Smooth muscle cell (in vitro differentiated cells): ENCODE data around the gene MARK1. TPM values are rescaled to one million over a fixed set of nuclear protein-coding genes. Genes with fewer than 3 reads are reported as not detected.

ENCODE experiments used
- DNase-seq: peaks from one replicate; lab custom pipeline; 2025; ENCODE audit not compliant: unreplicated experiment; lab: John Stamatoyannopoulos, UW
- H2AFZ ChIP-seq: fragments of 200-600 bp; sonication (generic); 2 replicates; pipeline ENCODE4 v1.6.0; 2016; ENCODE audit warnings: antibody characterized with exemption, low read depth, mild to moderate bottlenecking
- H3F3A ChIP-seq: fragments of 200-600 bp; sonication (generic); 2 replicates; pipeline ENCODE4 v1.6.0; 2017; ENCODE audit warnings: antibody characterized with exemption, low read depth
- H3K27ac ChIP-seq: fragments of 200-600 bp; sonication (generic); 2 replicates; pipeline ENCODE4 v1.5.1; 2016; ENCODE audit warnings: low read depth, mild to moderate bottlenecking
- H3K27me3 ChIP-seq: fragments of 200-600 bp; sonication (generic); 2 replicates; pipeline ENCODE4 v1.6.1; 2016; ENCODE audit warnings: low read depth, mild to moderate bottlenecking
- H3K36me3 ChIP-seq: fragments of 200-600 bp; sonication (generic); 2 replicates; pipeline ENCODE4 v1.5.1; 2016; ENCODE audit warnings: low read depth
- H3K4me1 ChIP-seq: fragments of 200-600 bp; sonication (generic); 2 replicates; pipeline ENCODE4 v1.5.1; 2016; ENCODE audit warnings: low read depth
- H3K4me2 ChIP-seq: fragments of 200-600 bp; sonication (generic); 2 replicates; pipeline ENCODE4 v1.6.0; 2016; ENCODE audit warnings: mild to moderate bottlenecking
- H3K4me3 ChIP-seq: fragments of 200-600 bp; sonication (generic); 2 replicates; pipeline ENCODE4 v1.5.1; 2016; ENCODE audit warnings: mild to moderate bottlenecking
- H3K79me2 ChIP-seq: fragments of 200-600 bp; sonication (generic); 2 replicates; pipeline ENCODE4 v1.6.0; 2016; ENCODE audit warnings: low read depth, mild to moderate bottlenecking
- H3K9ac ChIP-seq: fragments of 200-600 bp; sonication (generic); 2 replicates; pipeline ENCODE4 v1.6.0; 2016; ENCODE audit warnings: low read depth
- H3K9me3 ChIP-seq: fragments of 200-600 bp; sonication (generic); replicated peaks from 2 replicates; pipeline ENCODE4 v1.5.1; 2016; ENCODE audit warnings: low read depth
- H4K20me1 ChIP-seq: fragments of 200-600 bp; sonication (generic); 2 replicates; pipeline ENCODE4 v1.6.0; 2016; ENCODE audit warnings: low read depth
- CTCF ChIP-seq: fragments of 200-600 bp; sonication (generic); IDR thresholded peaks from 2 replicates; pipeline ENCODE4 v1.5.1; 2017; ENCODE audit warnings: borderline replicate concordance, mild to moderate bottlenecking, antibody characterized with exemption; ENCODE audit not compliant: insufficient read depth, poor library complexity, severe bottlenecking
- WGBS: methylation state at CpG from one replicate; pipeline ENCODE4 v1.1.7; 2016; ENCODE audit warnings: low lambda C conversion rate; 5-methylcytosine and 5-hydroxymethylcytosine counted together
- polyA plus RNA-seq: library from polyadenylated mRNA; unstranded; fragments of >200 nt; fragmentation: Nextera tagmentation; extraction: Ambion mirVana; gene quantifications from 2 replicates; pipeline ENCODE4 v1.2.1, GENCODE V29; 2016
- total RNA-seq: library from RNA; depleted of rRNA; stranded (reverse); fragments of >200 nt; gene quantifications from 2 replicates; pipeline ENCODE4 v1.2.3, GENCODE V29; 2014

Gene MARK1
- total and polyA plus RNA-seq, 2 experiments from 2014 or later = 4.4 to 5.5 TPM

- no peak for TF ChIP-seq CTCF
- H3K4me3 ChIP-seq = no peak overlapping the region
- H3F3A ChIP-seq = no peaks in the 10 kb centered on the region
- peaks cover 5% of the 10 kb centered on the region for H3K4me1 ChIP-seq
- H3K36me3 ChIP-seq = no peaks in the 10 kb centered on the region
- H3K79me2 ChIP-seq = no peaks in the 10 kb centered on the region
- no peak overlapping the region for H3K4me2 ChIP-seq
- H3K27ac ChIP-seq = peak overlapping the region; percentile 87
- 73% methylated on average over 6 of the region's 6 CpGs for WGBS
- no peak for DNase-seq
- H3K9me3 ChIP-seq = no peaks in the 10 kb centered on the region
- no peak overlapping the region for H2AFZ ChIP-seq
- H4K20me1 ChIP-seq = no peaks in the 10 kb centered on the region
- no peaks in the 10 kb centered on the region for H3K27me3 ChIP-seq
- H3K9ac ChIP-seq = peak overlapping the region; percentile 31
These were observed 11.8 kb upstream of the MARK1 start for GRCh38 chr1:220516014-220516721.

- no peaks in the 10 kb centered on the region for H3K27me3 ChIP-seq
- DNase-seq = no peak
- 81% methylated on average over 2 of the region's 2 CpGs for WGBS
- H3K4me1 ChIP-seq = peaks cover under 1% of the 10 kb centered on the region
- H3K79me2 ChIP-seq = no peaks in the 10 kb centered on the region
- H2AFZ ChIP-seq = no peak overlapping the region
- no peaks in the 10 kb centered on the region for H4K20me1 ChIP-seq
- no peaks in the 10 kb centered on the region for H3K36me3 ChIP-seq
- no peaks in the 10 kb centered on the region for H3F3A ChIP-seq
- no peak overlapping the region for H3K4me3 ChIP-seq
- no peak for TF ChIP-seq CTCF
- no peak overlapping the region for H3K4me2 ChIP-seq
- H3K9me3 ChIP-seq = no peaks in the 10 kb centered on the region
- peak overlapping the region; percentile 87 for H3K27ac ChIP-seq
- H3K9ac ChIP-seq = no peak overlapping the region
These were observed 11.3 kb upstream of the MARK1 start for GRCh38 chr1:220516722-220517042.

GRCh38 chr1:220521778-220522177, 6.2 kb upstream of the MARK1 start:
- Histone ChIP-seq H3K79me2 (no peaks in the 10 kb centered on the region), H4K20me1 (no peaks in the 10 kb centered on the region), H3K4me3 (no peak overlapping the region), H3K9me3 (no peaks in the 10 kb centered on the region), H3K36me3 (no peaks in the 10 kb centered on the region), H3K27me3 (peaks cover 7% of the 10 kb centered on the region), H3K9ac (no peak overlapping the region), H2AFZ (no peak overlapping the region), H3K4me1 (peaks cover under 1% of the 10 kb centered on the region), H3F3A (peaks cover 5% of the 10 kb centered on the region), H3K27ac (no peak overlapping the region), H3K4me2 (no peak overlapping the region)
- no peak for TF ChIP-seq CTCF
- WGBS = 81% methylated on average over 1 of the region's 1 CpG
- no peak for DNase-seq

GRCh38 chr1:220526294-220526693, 1.6 kb upstream of the MARK1 start:
- H3K27ac ChIP-seq = no peak overlapping the region
- peak; percentile 24 for TF ChIP-seq CTCF
- H4K20me1 ChIP-seq = no peaks in the 10 kb centered on the region
- peaks cover 8% of the 10 kb centered on the region for H3F3A ChIP-seq
- DNase-seq = no peak
- no peak overlapping the region for H2AFZ ChIP-seq
- no peaks in the 10 kb centered on the region for H3K36me3 ChIP-seq
- H3K79me2 ChIP-seq = peaks cover 14% of the 10 kb centered on the region
- H3K4me3 ChIP-seq = peak overlapping the region; percentile 92
- H3K4me2 ChIP-seq = peak overlapping the region; percentile 95
- H3K27me3 ChIP-seq = peaks cover 7% of the 10 kb centered on the region
- 44% methylated on average over 7 of the region's 7 CpGs for WGBS
- H3K4me1 ChIP-seq = peaks cover 22% of the 10 kb centered on the region
- H3K9ac ChIP-seq = no peak overlapping the region
- no peaks in the 10 kb centered on the region for H3K9me3 ChIP-seq
